Measurements from ENCODE around the gene SLC38A8. TPM values are rescaled to one million over a fixed set of nuclear protein-coding genes. Genes with fewer than 3 reads are reported as not detected.

SLC38A8 gene
- polyA plus RNA-seq, 1 donor from 2014 or later = not detected

GRCh38 chr16:84065536-84066132 lies 23.0 kb upstream of the SLC38A8 start:
- no peak overlapping the region for H3K9ac ChIP-seq (ENCODE audit: low read length)
- H3F3A ChIP-seq (ENCODE audit: insufficient read depth, low read length, poor library complexity, severe bottlenecking) = no peaks in the 10 kb centered on the region
- H3K4me3 ChIP-seq (ENCODE audit: low read length) = no peak overlapping the region
- no peaks in the 10 kb centered on the region for H4K20me1 ChIP-seq (ENCODE audit: insufficient read depth)
- no peak overlapping the region for H3K4me2 ChIP-seq (ENCODE audit: low read length)
- no peak overlapping the region for H3K27ac ChIP-seq (ENCODE audit: low read length)
- no peaks in the 10 kb centered on the region for H3K27me3 ChIP-seq (ENCODE audit: insufficient read depth, low read depth, low read length)
- TF ChIP-seq RAD21 (conservative IDR thresholded peaks at IDR 0.05) (peak; percentile 90), EZH2 (IDR thresholded peaks at IDR 0.05; ENCODE audit: borderline replicate concordance, insufficient read depth, low read length, poor library complexity, severe bottlenecking) (no peak), SMC3 (conservative IDR thresholded peaks at IDR 0.05; ENCODE audit: poor library complexity) (peak; percentile 96), REST (IDR thresholded peaks at IDR 0.05; ENCODE audit: borderline replicate concordance) (no peak), MXI1 (conservative IDR thresholded peaks at IDR 0.05; ENCODE audit: poor library complexity, severe bottlenecking) (no peak), EP300 (conservative IDR thresholded peaks at IDR 0.05; ENCODE audit: poor library complexity, severe bottlenecking) (no peak), CTCF (IDR thresholded peaks at IDR 0.05; ENCODE audit: poor library complexity, severe bottlenecking) (peak; percentile 88), POLR2AphosphoS5 (IDR thresholded peaks at IDR 0.05) (no peak), TAF1 (IDR thresholded peaks at IDR 0.05; ENCODE audit: low read depth) (no peak)
- no peaks in the 10 kb centered on the region for H3K9me3 ChIP-seq (ENCODE audit: low read length)
- no peaks in the 10 kb centered on the region for H3K9me2 ChIP-seq (ENCODE audit: insufficient read depth, low read length)
- no peaks in the 10 kb centered on the region for H3K79me2 ChIP-seq (replicated peaks; ENCODE audit: insufficient read depth, low read length)
- H3K36me3 ChIP-seq (ENCODE audit: insufficient read depth, low read length) = peaks cover 25% of the 10 kb centered on the region
- H2AFZ ChIP-seq (ENCODE audit: low read depth, low read length) = no peak overlapping the region

DNA sequence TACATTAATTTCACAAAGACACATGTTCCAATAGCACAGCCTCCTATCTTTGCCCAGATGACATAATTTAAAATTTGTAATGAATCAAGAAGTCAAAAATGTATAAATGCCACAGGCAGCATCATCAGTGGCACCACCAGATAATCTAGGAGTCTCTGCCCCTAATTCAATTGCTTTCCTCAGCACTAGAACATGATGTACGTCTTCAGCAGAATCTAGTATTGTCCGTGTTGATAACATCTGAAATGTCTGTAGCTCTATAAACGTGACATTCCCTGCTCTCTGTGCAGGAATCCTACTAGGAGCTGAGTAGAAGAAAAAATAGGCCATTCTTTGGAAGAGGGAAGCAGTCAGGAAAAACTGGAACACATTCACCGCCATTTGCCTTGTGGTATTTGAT lies 21.4 kb upstream of the SLC38A8 start:
- no peaks in the 10 kb centered on the region for H3K27me3 ChIP-seq (ENCODE audit: insufficient read depth, low read depth, low read length)
- H3K9me2 ChIP-seq (ENCODE audit: insufficient read depth, low read length) = no peaks in the 10 kb centered on the region
- no peak for TF ChIP-seq SMC3 (conservative IDR thresholded peaks at IDR 0.05; ENCODE audit: poor library complexity)
- TF ChIP-seq MXI1 (conservative IDR thresholded peaks at IDR 0.05; ENCODE audit: poor library complexity, severe bottlenecking) = no peak
- TF ChIP-seq REST (IDR thresholded peaks at IDR 0.05; ENCODE audit: borderline replicate concordance) = no peak
- TF ChIP-seq EP300 (conservative IDR thresholded peaks at IDR 0.05; ENCODE audit: poor library complexity, severe bottlenecking) = no peak
- TF ChIP-seq CTCF (IDR thresholded peaks at IDR 0.05; ENCODE audit: poor library complexity, severe bottlenecking) = no peak
- no peak for TF ChIP-seq POLR2AphosphoS5 (IDR thresholded peaks at IDR 0.05)
- no peak for TF ChIP-seq RAD21 (conservative IDR thresholded peaks at IDR 0.05)
- no peak for TF ChIP-seq TAF1 (IDR thresholded peaks at IDR 0.05; ENCODE audit: low read depth)
- no peak for TF ChIP-seq EZH2 (IDR thresholded peaks at IDR 0.05; ENCODE audit: borderline replicate concordance, insufficient read depth, low read length, poor library complexity, severe bottlenecking)
- no peaks in the 10 kb centered on the region for H3K79me2 ChIP-seq (replicated peaks; ENCODE audit: insufficient read depth, low read length)
- H4K20me1 ChIP-seq (ENCODE audit: insufficient read depth) = no peaks in the 10 kb centered on the region
- H2AFZ ChIP-seq (ENCODE audit: low read depth, low read length) = no peak overlapping the region
- H3K9me3 ChIP-seq (ENCODE audit: low read length) = no peaks in the 10 kb centered on the region
- no peaks in the 10 kb centered on the region for H3F3A ChIP-seq (ENCODE audit: insufficient read depth, low read length, poor library complexity, severe bottlenecking)
- no peak overlapping the region for H3K27ac ChIP-seq (ENCODE audit: low read length)
- peaks cover 25% of the 10 kb centered on the region for H3K36me3 ChIP-seq (ENCODE audit: insufficient read depth, low read length)
- H3K4me3 ChIP-seq (ENCODE audit: low read length) = no peak overlapping the region
- H3K9ac ChIP-seq (ENCODE audit: low read length) = no peak overlapping the region
- H3K4me2 ChIP-seq (ENCODE audit: low read length) = no peak overlapping the region
